BJ (cell line): Measurements from ENCODE around the gene CD40. TPM values are rescaled to one million over a fixed set of nuclear protein-coding genes. Genes with fewer than 3 reads are reported as not detected.

Experiments used
- CTCF ChIA-PET: fragments of 350-600 bp; formaldehyde crosslinking; extraction: SDS; loops from one replicate; lab custom pipeline; 2021; ENCODE audit warnings: antibody characterized with exemption, inconsistent platforms; lab: Yijun Ruan, JAX
- POLR2A ChIA-PET: fragments of 300-600 bp; sonication (Branson Sonifier 250); formaldehyde crosslinking; extraction: SDS; loops from one replicate; lab custom pipeline; 2021; ENCODE audit warnings: antibody characterized with exemption; lab: Charles Lee
- DNase-seq: peaks from one replicate; pipeline ENCODE4 v3.0.0-alpha.2; 2011; ENCODE audit warnings: low read depth
- H3K27me3 ChIP-seq: 2 replicates; pipeline ENCODE4 v1.6.0; 2011; ENCODE audit warnings: low read length; ENCODE audit not compliant: control insufficient read depth, insufficient read depth
- H3K36me3 ChIP-seq: 2 replicates; pipeline ENCODE4 v1.5.1; 2011; ENCODE audit warnings: low read length; ENCODE audit not compliant: control insufficient read depth, insufficient read depth
- H3K4me3 ChIP-seq: 2 replicates; pipeline ENCODE4 v1.5.1; 2011; ENCODE audit warnings: low read depth, mild to moderate bottlenecking, control low read depth, low read length
- polyA plus RNA-seq: library from polyadenylated mRNA; depleted of rRNA; stranded (reverse); fragments of >200 nt; gene quantifications from 2 replicates; pipeline ENCODE4 v1.2.3, GENCODE V29; 2011
- TF ChIP-seq, protein P1 (sequence below): IDR thresholded peaks from 2 replicates; pipeline ENCODE4 v1.5.1; 2011; ENCODE audit warnings: low read depth, mild to moderate bottlenecking, control low read depth, inconsistent platforms, low read length, moderate library complexity; ENCODE audit not compliant: insufficient read depth

The CD40 gene
- polyA plus RNA-seq, 1 experiment: 11.6 TPM

DNA sequence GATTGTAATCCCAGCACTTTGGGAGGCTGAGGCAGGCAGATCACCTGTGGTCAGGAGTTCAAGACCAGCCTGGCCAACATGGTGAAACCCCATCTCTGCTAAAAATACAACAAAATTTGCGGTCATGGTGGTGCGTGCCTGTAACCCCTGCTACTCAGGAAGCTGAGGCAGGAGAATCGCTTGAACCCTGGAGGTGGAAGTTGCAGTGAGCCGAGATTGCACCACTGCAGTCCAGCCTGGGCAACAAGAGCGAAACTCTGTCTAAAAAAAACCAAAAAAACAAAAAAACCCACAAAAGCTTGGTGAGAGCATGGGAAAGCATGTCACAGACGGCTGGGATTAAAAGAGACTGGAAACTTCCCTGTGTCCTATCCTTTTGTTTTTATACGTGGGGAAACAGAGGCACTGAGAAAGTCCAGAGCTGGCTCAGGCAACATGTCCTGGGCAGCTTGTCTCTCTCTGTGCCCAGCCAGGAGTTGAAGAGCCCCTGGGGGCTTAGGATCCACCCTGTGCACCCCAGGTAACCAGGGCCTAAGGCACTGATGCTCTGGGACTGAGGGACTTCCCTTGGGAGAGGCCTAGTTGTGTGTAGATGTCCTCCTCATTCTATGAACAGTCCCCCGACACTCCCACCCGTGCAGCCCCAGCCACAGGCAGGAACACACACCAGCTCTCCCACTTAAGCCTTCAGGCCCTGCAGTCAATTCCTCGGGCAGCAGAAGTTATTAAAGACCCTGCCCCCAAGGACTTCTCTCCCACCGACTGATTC lies 16.0 kb downstream of the CD40 start:
- no peak for DNase-seq
- CTCF ChIA-PET: interaction anchor here (0.6 to 5.2 kb wide), 7 partner anchors 40 to 304 kb away, joined by 3 to 31 read pairs (median 4); partner anchors contain the start of gene ELMO2
- Histone ChIP-seq H3K36me3 (no peaks in the 10 kb centered on the region), H3K4me3 (no peak overlapping the region), H3K27me3 (peaks cover 2% of the 10 kb centered on the region; the same call in 1 of the 2 replicates)
- TF ChIP-seq, protein P1, sequence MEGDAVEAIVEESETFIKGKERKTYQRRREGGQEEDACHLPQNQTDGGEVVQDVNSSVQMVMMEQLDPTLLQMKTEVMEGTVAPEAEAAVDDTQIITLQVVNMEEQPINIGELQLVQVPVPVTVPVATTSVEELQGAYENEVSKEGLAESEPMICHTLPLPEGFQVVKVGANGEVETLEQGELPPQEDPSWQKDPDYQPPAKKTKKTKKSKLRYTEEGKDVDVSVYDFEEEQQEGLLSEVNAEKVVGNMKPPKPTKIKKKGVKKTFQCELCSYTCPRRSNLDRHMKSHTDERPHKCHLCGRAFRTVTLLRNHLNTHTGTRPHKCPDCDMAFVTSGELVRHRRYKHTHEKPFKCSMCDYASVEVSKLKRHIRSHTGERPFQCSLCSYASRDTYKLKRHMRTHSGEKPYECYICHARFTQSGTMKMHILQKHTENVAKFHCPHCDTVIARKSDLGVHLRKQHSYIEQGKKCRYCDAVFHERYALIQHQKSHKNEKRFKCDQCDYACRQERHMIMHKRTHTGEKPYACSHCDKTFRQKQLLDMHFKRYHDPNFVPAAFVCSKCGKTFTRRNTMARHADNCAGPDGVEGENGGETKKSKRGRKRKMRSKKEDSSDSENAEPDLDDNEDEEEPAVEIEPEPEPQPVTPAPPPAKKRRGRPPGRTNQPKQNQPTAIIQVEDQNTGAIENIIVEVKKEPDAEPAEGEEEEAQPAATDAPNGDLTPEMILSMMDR: no peak
- POLR2A ChIA-PET: no interaction called here

DNA sequence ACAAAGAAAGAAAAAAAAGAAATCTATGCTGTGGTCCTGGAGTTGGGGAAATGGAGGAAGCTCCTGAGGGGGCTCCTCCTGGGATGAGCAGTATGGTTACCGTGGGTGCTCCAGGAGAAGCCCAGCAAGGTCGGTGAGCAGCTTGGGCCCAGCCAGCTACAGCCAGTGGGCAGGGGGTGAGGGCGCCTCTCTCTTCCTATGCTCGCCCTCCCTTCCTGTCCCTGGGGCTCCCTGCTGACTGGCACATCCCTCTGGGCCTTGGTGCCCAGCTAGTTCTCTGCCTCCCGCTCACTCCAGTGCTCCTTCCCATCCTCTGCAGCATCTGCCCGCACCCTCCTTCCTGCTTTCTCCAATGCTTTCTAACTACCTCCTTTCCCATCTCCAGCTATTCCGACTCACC lies 16.6 kb downstream of the CD40 start:
- CTCF ChIA-PET: interaction anchor here (1.0 to 5.2 kb wide), 4 partner anchors 40 to 303 kb away, joined by 3 to 31 read pairs (median 10); no protein-coding TSS in a partner anchor
- Histone ChIP-seq H3K4me3 (no peak overlapping the region), H3K36me3 (no peaks in the 10 kb centered on the region), H3K27me3 (peaks cover 5% of the 10 kb centered on the region)
- TF ChIP-seq, protein P1: no peak
- DNase-seq: no peak
- POLR2A ChIA-PET: no interaction called here

- H3K27me3 ChIP-seq: peaks cover 7% of the 10 kb centered on the region
- H3K4me3 ChIP-seq: no peak overlapping the region
- CTCF ChIA-PET: interaction anchor here (1.4 kb wide), 1 partner anchor 302 kb away, joined by 3 read pairs; no protein-coding TSS in a partner anchor
- DNase-seq: no peak
- TF ChIP-seq, protein P1: no peak
- POLR2A ChIA-PET: no interaction called here
- H3K36me3 ChIP-seq: no peaks in the 10 kb centered on the region
Measured at GRCh38 chr20:46135856-46136633, 17.9 kb downstream of the CD40 start.

GRCh38 chr20:46137816-46138215 lies 19.7 kb downstream of the CD40 start:
- Histone ChIP-seq H3K36me3 (no peaks in the 10 kb centered on the region), H3K4me3 (no peak overlapping the region), H3K27me3 (peaks cover 10% of the 10 kb centered on the region)
- DNase-seq: no peak
- TF ChIP-seq, protein P1: no peak
- ChIA-PET POLR2A (no interaction called here), CTCF (no interaction called here)
